GM12892 (cell line): ENCODE data around the gene DMBX1.

Experiments used
- POLR2A ChIP-seq: IDR thresholded peaks from 2 replicates; pipeline ENCODE4 v1.6.1; 2011; ENCODE audit warnings: low read depth, low read length, control low read depth
- POLR2AphosphoS5 ChIP-seq: IDR thresholded peaks from 2 replicates; pipeline ENCODE4 v1.6.1; 2011; ENCODE audit warnings: low read depth, low read length, control low read depth
- TAF1 ChIP-seq: IDR thresholded peaks from 2 replicates; pipeline ENCODE4 v1.6.1; 2011; ENCODE audit warnings: low read depth, mild to moderate bottlenecking, control low read depth, low read length, borderline replicate concordance

- TF ChIP-seq POLR2AphosphoS5 (no peak), POLR2A (no peak), TAF1 (no peak)
Observed at GRCh38 chr1:46465981-46466476, 23.6 kb upstream of the DMBX1 start.
